Posterior cingulate gyrus (tissue), 11 donors: Measurements from ENCODE around the gene ASB9.
"Not testable (repeated sequence)": the region's sequence is repeated elsewhere in the genome, so short reads cannot be mapped to it uniquely, and the experiment has no call there.

Experiments used
- DNase-seq, 10 donors: peaks; one replicate each; pipeline versions ENCODE4 v3.0.0 to v3.0.0-alpha.2; 2020 to 2021; ENCODE audit warnings: mixed read lengths in 3 of 10
- intact Hi-C: fragments of 100-400 bp; cut with DNase I; formaldehyde crosslinking; loops from one replicate; pipeline ENCODE4 v1.15.1; 2023

Gene ASB9

DNA sequence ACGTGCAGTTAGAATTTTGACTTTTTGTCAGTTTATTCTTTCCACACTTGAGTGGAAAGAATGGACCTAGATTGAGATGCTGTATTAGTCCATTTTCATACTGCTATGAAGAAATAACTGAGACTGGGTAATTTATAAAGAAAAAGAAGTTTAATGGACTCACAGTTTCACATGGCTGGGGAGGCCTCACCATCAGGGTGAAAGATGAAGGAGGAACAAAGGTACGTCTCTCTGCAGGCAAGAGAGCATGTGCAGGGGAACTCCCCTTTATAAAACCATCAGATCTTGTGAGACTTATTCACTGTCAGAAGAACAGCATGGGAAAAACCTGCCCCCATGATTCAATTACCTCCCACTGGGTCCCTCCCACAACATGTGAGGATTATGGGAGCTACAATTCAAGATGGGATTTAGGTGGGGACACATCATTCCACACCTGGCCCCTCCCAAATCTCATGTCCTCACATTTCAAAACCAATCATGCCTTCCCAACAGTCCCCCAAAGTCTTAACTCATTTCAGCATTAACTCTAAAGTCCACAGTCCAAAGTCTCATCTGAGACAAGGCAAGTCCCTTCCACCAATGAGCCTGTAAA lies 71.2 kb downstream of the ASB9 start:
- intact Hi-C loops, DNase-seq: not testable (repeated sequence)

DNA sequence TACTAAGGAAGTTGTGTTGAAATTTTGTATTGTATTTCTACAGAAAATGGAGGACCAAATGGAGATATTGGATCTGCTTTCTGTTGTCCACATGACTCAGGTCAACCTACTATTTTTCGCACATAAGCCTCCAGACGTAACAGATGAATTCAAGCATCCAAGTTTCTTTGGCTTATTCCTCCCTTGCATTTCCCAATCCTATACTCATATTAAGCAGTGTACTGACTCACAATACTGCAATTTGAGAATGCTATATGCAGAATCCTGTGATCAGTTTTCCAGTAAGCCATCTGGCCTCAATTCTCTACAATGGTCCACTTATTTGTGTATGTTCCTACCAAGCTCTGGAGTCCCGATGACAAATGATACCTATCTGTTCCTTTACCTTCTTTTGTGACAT lies 75.7 kb downstream of the ASB9 start:
- DNase-seq, result no peak
- intact Hi-C loops, result no loop called here
